ENCODE measurements around the gene BOLA1.
"Not testable (repeated sequence)": the region's sequence is repeated elsewhere in the genome, so short reads cannot be mapped to it uniquely, and the experiment has no call there.

The BOLA1 gene

DNA sequence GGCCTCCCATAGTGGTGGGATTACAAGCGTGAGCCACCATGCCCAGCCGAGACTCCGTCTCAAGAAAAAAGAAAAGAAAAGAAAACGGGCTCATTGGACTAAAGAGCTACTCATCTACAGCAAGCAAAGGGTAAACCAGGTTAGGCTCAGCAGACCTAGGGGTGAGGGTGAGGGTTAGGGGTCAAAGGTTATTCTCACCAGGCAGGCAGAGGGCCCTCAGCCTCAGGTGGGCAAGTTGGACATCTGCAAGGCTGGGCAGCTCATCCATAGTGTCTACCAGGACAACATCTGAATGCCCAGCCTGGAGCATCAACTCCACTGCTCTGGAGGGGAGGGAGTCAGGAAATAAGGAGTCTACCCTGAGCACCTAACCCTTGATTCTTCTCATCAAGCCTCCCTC lies 33.8 kb downstream of the BOLA1 start:
- DNase-seq, result no peak

DNA sequence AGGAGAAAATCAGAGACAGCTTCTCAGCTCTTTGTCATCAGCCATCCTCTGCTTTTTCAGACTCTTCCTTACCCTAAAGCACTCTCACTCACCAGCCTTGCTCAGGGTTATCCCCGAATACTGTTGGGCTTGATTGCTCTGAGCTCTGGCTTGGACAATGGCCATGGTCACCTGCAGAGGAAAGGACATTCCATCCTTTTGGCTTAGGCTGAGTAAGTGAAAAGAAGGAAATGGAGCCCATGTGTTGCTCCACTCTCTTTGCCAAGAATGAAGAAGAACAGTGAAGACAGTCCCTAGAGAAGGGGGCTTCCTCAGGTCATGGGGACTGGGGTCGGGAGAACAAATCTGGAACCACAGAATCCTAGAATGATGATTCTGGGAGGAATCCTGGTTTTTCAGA lies 35.0 kb downstream of the BOLA1 start:
- no peak for DNase-seq

DNA sequence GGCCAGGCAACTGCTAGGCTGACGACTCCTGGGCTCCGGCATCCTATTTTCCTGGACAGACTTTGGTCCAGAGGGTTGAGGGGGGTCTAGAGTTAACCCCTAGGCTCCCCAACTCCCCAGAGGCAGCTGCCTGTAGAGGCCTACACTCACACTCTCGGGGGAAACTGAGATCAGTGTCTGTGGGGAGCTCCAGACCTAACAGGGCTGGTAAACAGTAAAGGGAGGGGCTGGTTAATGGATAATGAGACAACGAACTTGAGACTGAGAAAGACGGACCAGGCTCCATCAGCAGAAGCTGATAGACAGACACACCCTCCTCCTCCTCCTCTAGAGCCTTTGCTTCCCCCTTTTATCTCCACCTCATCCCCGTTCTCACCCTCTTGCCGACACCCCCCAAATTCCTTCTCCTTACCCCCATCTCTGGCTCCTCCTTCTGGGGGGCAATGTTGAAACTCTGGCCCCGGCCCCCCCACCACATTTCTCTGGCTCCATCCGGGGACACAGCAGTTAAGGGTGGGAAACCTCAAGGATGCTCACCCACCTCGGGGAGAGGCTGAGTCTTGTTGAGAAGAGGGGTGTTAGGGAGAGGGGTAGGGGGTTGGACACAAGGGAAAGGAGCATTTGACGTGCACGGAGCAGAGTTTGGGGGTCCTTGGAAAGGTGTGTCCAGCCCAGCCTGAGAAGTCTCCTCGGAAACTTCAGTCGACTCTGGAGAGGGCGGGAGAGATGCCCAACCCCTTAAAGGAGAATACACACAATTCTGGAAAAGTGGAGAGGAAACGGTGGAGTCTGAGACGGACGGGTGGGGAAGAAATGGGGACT lies 37.0 kb downstream of the BOLA1 start, which contains the start of gene MTMR11:
MTMR11 (minus strand) TSS at position 710 of the 822 bp plus-strand sequence; CDS start at position 478, 232 bp downstream.
- DNase-seq, result peak; percentile 16

DNA sequence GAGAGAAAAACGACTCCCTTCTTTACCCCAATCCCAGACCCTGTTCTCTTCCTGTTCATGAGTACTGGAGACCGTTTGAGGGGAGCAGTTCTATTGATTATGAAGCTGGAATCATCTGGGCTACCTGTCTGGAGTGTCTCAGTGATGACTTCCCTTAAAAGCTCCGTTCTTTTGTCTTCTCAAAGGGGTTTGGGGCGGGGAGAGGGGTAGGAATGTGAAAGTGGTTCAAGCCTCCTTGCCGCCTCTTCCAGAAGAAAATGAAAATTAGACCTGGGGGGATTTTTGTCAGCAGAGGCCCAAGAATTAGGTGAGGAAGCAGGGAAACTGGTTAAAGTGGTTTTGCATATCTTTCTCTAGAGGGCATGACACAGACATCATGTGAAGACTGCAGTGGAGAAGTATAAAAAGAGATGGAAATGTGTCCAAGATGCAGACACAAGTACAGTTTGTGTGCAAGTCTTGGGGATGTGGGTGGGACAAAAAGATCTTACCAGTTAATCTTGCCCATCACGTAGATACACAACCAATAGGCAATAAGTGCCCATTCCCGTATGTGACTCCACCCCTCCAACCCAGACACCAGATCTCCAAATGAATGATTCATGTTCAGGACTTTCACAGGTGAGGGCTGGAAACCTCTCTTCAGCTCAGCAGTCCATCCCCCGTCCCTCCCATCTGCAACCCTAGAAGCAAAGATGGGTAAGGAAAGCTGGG lies 37.8 kb downstream of the BOLA1 start:
- peak; percentile 87 for DNase-seq

DNA sequence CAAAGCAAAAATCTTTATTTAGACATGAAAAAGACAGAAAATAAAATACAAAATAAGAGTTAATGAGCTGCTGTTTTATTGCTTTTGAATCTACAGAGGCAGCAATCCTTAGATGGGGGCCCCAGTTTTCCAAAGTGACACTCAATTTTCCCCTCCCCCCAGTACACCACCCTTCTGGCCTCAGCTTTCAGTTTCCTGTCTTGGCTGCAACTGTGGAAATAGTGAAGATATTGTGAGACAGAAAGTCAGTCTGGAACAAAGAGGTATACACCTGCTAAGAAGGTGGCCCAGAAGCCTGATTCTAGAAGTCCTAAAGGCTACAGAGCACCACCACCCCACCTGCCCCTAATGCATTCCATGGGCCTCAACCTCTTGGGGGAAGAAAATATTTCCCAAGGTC lies 38.4 kb downstream of the BOLA1 start:
- DNase-seq, result no peak

DNA sequence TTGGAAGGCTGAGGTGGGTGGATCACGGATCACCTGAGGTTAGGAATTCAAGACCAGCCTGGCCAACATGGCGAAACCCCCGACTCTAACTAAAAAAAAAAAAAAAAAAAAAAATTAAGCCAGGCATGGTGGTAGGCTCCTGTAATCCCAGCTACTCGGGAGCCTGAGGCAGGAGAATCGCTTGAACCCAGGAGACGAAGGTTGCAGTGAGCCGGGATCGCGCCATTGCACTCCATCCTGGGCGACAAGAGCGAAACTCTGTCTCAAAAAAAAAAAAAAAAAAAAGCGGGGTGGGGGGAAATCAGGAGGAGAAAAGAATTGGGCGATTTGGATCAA lies 39.3 kb downstream of the BOLA1 start:
- not testable (repeated sequence) for DNase-seq

DNA sequence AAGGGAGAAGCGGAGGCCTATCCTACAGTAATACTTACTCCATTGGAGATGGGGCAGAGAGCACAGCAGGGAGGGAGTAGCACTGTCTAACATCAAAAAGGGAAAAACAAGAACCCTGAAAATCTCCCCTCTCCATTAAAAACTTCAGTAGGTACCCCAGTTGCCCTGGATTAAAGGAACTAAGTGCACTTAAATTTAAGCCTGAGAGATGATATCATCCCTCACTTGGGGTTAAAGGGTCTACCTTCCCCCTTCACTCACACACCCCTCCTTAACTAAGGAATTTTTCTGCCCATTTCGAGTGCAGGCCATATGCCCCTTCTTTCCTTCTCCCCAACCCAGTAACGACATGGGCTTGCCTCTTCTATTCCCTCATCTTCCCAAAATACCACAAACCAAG lies 41.1 kb downstream of the BOLA1 start:
- DNase-seq, result no peak

DNA sequence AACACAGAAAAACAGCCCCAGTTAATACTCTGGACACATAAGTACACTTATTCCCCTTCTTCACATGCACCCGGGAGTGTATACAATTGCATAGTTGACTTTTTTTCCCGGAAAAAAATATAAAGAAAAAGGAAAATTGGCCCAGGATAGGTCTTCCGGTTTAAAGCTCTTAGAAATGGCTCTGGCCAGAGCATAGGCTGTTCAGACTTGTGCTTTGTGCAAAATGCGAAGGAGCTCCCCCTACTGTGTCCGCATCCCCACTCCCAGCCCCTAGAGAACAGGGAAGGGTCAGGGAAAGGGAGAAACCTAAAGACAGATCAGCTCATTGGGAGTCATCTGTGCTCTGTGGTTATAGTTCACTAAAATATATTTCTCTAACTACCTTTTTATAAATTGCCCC lies 42.8 kb downstream of the BOLA1 start:
- DNase-seq, result no peak

DNA sequence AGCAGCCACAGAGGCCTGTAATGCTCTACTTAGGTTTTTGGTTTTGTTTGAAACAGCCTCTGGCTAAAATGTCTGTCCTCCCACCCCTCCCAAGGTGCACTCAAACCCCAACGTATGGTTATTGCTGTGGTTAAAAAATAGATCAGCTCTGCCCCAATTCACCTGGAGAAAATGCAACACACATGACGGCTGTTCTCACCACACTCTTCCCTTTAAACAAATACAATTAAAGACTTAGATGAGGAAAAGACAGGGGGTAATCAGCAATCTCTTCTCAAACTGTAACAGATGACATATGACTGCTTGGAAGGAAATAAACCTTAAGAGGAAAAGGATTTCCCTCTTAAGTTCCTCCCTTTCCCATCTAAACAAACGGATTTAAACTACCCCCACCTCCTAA lies 43.5 kb downstream of the BOLA1 start:
- no peak for DNase-seq

DNA sequence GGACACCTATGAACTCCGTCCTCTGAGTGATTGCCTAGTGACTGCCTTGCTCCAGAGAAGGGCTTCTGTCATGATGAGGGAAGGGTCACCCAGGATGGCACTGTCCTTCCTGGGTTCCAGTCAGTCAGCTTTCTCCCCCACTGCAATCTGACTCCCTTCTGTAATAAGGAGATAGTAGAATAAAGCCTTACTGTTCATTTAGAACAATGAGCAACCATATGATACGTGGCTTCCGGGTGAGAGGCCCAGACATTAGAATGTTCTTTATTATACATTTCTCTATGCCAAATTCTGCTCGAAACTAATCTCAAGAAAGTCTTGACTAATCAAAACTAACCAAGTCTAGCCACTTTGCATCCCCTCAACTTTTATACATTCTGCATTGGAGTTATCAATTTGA lies 45.8 kb downstream of the BOLA1 start:
- DNase-seq, result no peak

DNA sequence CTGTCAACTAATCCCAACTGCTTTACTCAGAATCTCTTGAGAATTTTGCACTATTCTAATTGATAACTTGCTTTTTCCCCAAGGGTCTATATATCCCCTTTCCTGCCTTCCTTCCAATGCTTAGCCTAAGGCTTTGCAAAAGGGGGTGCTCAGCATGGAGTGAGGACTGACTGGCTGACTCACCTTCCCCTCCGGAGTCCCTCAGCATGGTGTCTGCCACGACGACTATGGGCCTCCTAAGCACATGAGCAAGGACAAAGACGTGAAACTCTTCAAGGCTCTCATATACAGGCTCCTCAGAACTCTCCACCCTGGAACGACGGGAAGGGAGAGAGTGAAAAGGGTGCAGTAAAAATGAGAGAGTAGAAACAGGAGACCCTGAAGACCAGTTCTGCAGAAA lies 50.5 kb downstream of the BOLA1 start:
- no peak for DNase-seq

Data from DMS79 (cell line).